ELR (cell line): Measurements from ENCODE around the gene GNB1L.
"Not testable (repeated sequence)": the region's sequence is repeated elsewhere in the genome, so short reads cannot be mapped to it uniquely, and the experiment has no call there.

Experiments
- DNase-seq: peaks from one replicate; pipeline ENCODE4 v3.0.0-alpha.2; 2015; ENCODE audit warnings: low read depth

Gene GNB1L

GRCh38 chr22:19889951-19890350 lies 35.3 kb upstream of the GNB1L start:
- no peak for DNase-seq

- DNase-seq, result no peak
Observed at GRCh38 chr22:19888131-19888746, 33.6 kb upstream of the GNB1L start.

- DNase-seq, result no peak
Observed at GRCh38 chr22:19887256-19887985, 32.7 kb upstream of the GNB1L start.

DNA sequence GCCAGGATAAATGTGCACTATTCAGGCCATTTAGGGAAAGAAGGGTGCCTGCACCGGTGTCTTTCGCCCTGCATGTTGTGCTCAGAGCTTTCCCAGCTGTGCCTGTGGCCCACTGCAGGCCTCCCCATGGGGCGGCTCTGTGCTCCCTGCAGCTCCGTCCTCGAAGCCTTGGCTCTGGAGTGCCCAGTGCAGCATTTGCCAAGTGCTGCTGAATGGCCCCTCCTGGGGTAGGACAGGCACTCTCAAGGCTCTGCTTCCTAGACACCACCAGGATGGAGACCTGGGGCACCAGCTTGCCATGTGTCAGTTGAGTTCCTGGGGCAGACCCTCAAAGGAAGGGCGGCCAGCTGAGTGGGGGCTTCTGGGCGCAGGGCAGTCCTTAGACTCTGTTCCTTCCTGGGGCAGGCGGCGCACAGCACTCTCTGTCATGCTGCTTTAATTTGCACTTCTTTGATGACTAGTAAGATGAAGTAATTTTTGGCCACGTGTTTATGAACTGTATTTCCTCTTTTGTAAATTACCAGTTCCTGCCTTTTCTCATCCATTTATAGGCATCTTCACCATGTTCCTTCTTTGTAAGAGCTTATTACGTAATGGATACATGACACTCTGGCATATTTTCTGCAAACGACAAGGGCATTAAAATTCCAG lies 32.1 kb upstream of the GNB1L start:
- DNase-seq, result peak; percentile 52

DNA sequence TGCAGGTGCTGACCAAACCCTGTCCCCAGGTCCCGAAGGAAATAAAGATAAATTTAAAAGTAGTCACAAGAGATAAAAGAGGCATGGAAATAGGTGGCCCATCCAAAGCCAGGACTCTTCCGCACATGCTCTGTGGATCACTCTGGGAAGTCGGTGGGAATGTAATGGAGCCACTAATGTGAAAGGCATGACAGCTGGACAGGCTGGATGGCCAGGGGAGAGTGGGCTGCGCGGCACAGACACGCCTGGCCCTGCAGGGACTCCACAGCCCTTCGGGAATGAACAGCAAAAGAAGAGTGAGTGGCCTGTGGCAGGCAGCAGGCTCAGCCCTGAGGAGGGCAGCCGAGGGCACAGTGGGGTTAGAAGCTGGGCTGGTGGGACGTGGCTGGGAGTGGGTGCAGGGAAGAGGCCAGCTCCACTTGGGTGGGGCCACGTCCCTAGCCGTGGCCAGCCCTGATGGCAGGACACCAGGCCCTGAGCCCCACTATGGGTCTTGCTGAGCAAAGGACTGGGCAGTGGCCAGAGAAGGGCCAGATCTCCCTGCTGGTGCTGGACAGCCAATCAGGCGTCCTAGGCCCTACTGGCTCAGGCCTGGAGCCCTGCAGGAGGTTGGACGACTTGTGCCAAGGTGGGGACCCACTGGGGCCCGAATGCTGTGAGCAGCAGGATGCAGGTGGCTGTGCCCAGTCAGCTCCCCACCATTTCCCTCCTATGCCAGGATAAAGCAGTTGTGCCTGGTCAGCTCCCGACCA lies 31.3 kb upstream of the GNB1L start:
- no peak for DNase-seq

- DNase-seq, result no peak
Observed at GRCh38 chr22:19884954-19885751, 30.5 kb upstream of the GNB1L start.

GRCh38 chr22:19884161-19884953 lies 29.7 kb upstream of the GNB1L start:
- DNase-seq, result no peak

DNA sequence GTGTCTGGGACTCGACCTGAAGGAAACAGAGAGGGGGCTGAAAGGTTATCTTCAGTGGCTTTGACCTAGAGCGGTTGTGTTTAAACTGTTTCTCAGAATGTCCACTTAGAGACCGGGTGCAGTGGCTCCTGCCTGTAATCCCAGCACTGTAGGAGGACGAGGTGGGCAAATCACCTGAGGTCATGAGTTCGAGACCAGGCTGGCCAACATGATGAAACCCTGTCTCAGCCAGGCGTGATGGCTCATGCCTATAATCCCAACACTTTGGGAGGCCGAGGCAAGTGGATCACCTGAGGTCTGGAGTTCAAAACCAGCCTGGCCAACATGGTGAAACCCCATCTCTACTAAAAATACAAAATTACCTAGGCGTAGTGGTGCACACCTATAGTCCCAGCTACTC lies 28.8 kb upstream of the GNB1L start:
- not testable (repeated sequence) for DNase-seq

- DNase-seq, result no peak
Observed at GRCh38 chr22:19882446-19883381, 28.0 kb upstream of the GNB1L start.

DNA sequence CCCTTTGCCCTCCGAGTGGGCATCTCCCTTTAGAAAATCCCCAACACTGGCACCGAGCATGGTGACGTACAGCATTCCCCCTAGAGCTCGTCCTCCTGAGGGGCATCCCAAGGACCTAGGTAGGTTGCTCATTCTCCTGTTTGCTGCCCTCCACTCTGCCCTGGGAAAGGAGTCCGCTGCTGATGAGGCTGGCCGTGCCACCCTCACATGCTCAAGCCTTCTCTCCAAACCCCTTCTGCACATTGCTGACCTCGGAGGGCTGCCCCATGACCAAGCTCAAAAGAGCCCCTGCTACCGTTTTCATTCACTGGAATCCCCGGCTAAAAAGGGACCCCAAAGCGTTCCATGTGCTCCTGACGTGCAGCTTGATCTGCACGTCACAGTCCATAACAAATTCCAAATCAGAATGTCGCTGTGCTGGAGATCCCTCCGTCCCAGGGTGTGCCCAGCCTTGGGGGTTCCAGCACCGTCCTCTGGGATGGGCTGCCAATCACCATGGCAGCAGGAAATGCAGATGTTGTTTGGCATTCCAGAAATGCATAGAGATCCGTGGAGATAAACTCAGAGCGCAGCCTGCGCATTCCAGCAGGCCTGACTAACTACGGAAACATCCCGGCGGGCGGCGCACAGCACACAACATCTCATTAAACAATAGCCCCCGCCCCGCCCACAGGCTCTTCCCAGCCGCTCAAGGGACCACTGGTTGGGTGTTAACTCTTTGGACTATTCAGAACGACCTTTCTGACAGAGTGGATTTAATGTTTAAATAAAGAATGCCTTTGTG lies 26.3 kb upstream of the GNB1L start:
- DNase-seq, result peak; percentile 98

GRCh38 chr22:19879992-19880785 lies 25.5 kb upstream of the GNB1L start:
- no peak for DNase-seq

DNA sequence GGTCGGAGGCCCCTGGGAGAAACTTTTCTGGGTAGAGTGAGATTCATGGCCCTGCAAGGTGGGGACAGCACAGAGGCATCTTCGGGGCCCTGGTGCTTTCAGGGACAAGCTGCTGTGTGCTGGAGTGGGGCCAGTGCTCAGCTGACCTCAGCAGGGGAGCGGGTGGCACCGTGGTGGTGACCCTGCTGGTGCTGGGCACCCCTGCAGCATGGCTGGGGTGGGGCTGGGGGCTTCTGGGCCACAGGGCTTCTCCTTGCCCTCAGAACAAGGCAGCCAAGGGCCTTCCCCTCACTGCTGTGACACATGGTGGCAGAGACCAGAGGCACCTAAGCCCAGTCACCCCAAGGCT lies 24.9 kb upstream of the GNB1L start:
- no peak for DNase-seq

GRCh38 chr22:19879246-19879570 lies 24.5 kb upstream of the GNB1L start:
- peak; percentile 35 for DNase-seq

DNA sequence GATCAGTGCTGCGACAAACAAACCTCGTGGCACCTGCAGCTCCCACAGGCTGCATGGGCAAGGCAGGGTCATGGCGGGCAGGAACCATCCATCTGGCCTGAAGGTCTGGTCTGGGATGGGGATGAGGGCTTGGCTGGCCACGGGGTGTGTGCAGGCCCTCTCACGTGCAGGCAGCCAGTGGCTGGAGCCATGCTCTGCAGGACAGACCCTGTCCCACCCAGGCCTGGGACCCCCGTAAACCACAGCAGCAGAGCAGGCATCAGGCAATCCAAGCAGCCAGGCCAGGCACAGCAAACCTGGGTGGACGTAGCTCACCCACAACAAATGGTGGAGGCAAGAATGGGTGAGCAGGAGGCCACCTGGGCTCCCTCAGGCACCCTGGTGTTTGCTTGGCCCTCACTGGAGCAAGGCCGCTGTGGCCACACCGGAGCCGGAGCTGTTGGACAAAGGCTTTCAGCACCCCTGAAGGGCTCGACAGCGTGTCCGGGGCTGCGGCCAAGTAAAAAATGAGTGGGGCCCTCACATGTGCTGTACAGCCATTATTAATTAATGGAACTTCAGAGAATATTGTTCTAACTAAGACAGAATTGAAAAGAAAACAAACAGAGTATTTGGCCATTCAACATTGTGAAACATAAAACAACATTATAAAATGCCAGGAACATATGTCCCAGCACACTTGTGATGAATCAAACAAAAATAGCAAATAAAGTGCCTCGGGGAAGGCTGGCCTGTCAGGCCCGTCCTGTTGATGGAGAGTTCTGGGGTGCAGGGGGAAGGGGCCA lies 24.0 kb upstream of the GNB1L start:
- no peak for DNase-seq

- peak; percentile 47 for DNase-seq
Observed at GRCh38 chr22:19877626-19878339, 23.1 kb upstream of the GNB1L start.

- DNase-seq, result no peak
Observed at GRCh38 chr22:19876941-19877625, 22.4 kb upstream of the GNB1L start.
